Renal cortical epithelial cell (primary cell): ENCODE results near the gene SBF2. TPM values are rescaled to one million over a fixed set of nuclear protein-coding genes. Genes with fewer than 3 reads are reported as not detected.
A peak's percentile ranks its signal among the peaks of the same experiment; 100 is the strongest.
"Not testable (repeated sequence)": the region's sequence is repeated elsewhere in the genome, so short reads cannot be mapped to it uniquely, and the experiment has no call there.

Experiments
- DNase-seq: peaks from one replicate; pipeline ENCODE4 v3.0.0-alpha.2; 2011; ENCODE audit warnings: low read depth
- total RNA-seq: library from RNA; depleted of rRNA; stranded (reverse); fragments of >200 nt; gene quantifications from 2 replicates; pipeline ENCODE4 v1.2.3, GENCODE V29; 2014

The SBF2 gene
- total RNA-seq, 1 donor from 2014 or later: 51.4 TPM

GRCh38 chr11:9953994-9954626, 339.9 kb downstream of the SBF2 start:
- DNase-seq: no peak

GRCh38 chr11:9952511-9953196, 341.4 kb downstream of the SBF2 start:
- no peak for DNase-seq

- no peak for DNase-seq
Measured at GRCh38 chr11:9951807-9952206, 342.2 kb downstream of the SBF2 start.

- no peak for DNase-seq
Measured at GRCh38 chr11:9950462-9950861, 343.6 kb downstream of the SBF2 start.

- DNase-seq: no peak
Measured at GRCh38 chr11:9947231-9947864, 346.7 kb downstream of the SBF2 start.

GRCh38 chr11:9945680-9946079, 348.3 kb downstream of the SBF2 start:
- DNase-seq: not testable (repeated sequence)

GRCh38 chr11:9943386-9944110, 350.5 kb downstream of the SBF2 start:
- peak; percentile 61 for DNase-seq

- DNase-seq: no peak
Measured at GRCh38 chr11:9941991-9942390, 352.0 kb downstream of the SBF2 start.

GRCh38 chr11:9939150-9939549, 354.9 kb downstream of the SBF2 start:
- not testable (repeated sequence) for DNase-seq

GRCh38 chr11:9936754-9937153, 357.3 kb downstream of the SBF2 start:
- no peak for DNase-seq

- not testable (repeated sequence) for DNase-seq
Measured at GRCh38 chr11:9932843-9933242, 361.2 kb downstream of the SBF2 start.

GRCh38 chr11:9930562-9931331, 363.3 kb downstream of the SBF2 start:
- not testable (repeated sequence) for DNase-seq

- DNase-seq: no peak
Measured at GRCh38 chr11:9927670-9928069, 366.3 kb downstream of the SBF2 start.

- DNase-seq: no peak
Measured at GRCh38 chr11:9923280-9923679, 370.7 kb downstream of the SBF2 start.

- DNase-seq: peak; percentile 25
Measured at GRCh38 chr11:9922806-9923205, 371.2 kb downstream of the SBF2 start.

- DNase-seq: no peak
Measured at GRCh38 chr11:9916480-9916879, 377.5 kb downstream of the SBF2 start.

- DNase-seq: no peak
Measured at GRCh38 chr11:9914064-9914463, 380.0 kb downstream of the SBF2 start.

GRCh38 chr11:9905960-9906791, 387.8 kb downstream of the SBF2 start:
- peak; percentile 84 for DNase-seq

GRCh38 chr11:9905501-9905951, 388.5 kb downstream of the SBF2 start:
- no peak for DNase-seq

- no peak for DNase-seq
Measured at GRCh38 chr11:9903579-9903978, 390.4 kb downstream of the SBF2 start.

- DNase-seq: no peak
Measured at GRCh38 chr11:9901943-9902342, 392.1 kb downstream of the SBF2 start.
